HS-5 (cell line): ENCODE measurements around the gene HS6ST3.
A peak's percentile ranks its signal among the peaks of the same experiment; 100 is the strongest.
"Not testable (repeated sequence)": the region's sequence is repeated elsewhere in the genome, so short reads cannot be mapped to it uniquely, and the experiment has no call there.

ENCODE experiments used
- DNase-seq: peaks from one replicate; pipeline ENCODE4 v3.0.0-alpha.2; 2012; ENCODE audit warnings: low read depth

HS6ST3 gene

DNA sequence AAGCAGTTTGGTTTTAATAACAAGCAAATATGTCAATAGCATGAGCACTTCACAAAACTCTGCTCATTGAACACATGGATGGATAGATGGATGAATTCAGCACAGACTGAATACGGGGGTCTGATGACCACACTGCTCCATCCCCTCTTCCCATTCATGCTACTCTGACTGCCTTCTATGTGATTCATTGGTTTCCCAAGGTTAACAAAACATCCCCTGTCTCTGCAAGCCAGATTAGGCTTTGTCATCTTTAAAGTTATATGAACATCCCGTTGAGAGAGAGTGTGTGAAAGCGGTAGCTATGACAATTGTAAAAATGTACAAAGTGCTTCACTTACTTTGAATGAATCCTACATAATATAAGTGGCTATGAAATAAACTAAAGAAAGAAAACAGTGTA, 651.9 kb downstream of the HS6ST3 start:
- no peak for DNase-seq

DNA sequence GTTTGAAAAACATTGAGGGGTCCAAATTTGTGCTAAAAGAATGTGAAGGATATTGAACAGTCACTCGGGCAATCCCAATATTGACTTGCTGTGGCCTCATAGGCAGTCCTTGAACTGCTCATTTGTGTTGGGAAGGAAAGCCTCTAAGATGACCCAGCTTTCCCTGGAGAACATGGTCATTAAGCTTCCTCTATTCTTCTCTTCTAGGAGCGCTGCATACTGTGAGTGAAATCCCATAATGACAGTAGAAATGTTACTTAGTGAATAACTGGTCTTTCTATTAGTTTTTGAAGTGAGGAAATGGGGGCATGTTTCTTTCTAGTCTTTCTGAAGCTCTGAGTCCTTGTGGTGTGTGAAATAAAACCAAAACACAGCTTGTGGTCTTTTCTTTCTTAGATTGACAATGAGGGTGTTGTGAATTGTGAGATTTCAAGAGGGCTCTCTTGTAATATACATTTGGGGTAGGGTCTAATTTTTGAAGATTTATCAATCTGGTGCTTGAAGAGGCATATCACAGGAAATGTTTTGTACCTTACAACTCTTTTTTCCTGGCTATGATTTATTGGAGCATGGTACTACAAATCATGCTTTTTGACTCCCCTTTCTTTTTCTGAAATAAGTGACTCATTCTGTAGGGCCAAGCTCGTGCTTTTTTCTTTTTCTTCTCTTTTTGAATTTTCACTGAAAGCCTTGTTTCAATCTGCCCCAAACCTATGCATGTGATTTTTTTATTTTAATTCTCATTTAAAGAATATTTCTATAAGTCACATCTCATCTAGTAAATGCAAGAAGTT, 653.6 kb downstream of the HS6ST3 start:
- DNase-seq: no peak

DNA sequence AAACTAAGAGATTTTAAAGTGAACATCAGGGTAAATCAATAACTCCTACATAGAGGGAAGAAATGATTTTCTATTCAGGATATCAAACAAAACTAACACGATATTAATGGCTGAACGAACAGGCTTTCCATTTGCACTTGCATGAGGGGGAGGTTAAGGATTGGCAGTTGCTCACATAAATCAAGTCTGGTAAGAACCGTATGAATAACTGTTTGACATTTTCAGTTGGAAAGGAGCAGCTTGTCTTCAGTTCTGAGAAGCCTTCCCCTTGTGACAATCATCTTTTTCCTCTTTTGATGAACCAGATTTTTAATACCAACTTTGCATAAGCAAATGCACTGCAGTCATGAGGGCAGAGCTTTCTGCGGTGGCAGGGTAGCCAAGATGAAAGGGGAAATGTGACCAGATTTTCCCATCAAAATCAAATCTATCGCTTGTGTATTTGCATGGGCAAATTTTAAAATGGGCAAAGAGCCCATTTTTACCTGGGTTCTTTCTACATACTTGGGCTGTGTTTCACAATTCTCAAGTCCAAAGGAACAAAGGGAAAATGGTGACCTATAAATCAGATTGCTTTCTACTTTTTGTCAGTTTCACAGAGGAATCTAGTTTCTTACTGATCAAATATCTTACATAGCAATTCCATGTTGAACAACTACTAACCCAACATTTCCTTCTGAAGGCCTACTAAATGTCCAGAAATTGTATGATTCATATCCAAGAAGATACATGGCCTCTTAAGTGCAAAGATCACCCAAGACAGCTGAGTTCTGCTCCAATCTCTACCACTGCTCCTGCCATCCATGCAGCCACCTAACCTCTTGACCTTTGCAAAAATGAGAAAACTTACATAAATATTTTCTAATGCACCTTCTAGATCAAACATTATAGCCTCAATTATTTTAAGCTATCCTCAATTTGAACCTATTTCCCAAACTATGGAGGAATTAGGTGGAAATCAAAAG, 654.7 kb downstream of the HS6ST3 start:
- no peak for DNase-seq

DNA sequence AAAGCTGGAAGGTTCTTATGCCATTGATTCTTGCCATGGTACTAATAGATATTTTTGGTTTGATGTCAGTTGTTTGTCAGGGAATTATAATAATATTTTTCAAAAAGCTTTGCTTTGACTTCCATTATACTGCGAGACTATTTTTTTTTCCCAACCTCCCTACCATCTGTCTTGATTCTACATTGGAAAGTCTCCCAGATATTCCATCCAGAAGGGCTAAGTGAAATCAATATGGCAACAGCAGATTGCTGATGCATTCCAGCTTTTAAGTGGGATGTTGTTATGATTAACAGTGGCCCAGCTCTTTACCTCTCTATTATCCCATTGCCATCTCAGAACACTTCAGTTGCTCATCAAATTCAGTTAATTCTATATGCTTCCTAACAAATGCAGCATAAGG, 657.0 kb downstream of the HS6ST3 start:
- no peak for DNase-seq

DNA sequence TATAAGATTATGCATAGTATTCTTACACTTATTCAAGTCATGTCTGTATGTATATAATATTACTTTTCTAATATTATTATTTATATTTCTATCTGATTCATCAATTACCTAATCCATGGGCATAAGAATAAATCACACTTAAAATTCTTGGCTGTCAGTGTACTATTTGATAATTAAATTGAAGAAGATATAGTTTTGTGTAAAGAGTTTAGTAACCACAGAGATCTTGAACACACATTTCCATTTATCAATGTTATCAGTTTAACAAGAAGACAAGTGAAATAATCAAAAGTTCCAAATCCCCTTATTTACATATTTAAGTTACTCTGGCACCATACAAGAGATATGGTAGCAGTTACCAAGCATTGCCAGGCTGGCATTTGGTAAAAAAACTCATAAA, 659.9 kb downstream of the HS6ST3 start:
- DNase-seq: no peak

DNA sequence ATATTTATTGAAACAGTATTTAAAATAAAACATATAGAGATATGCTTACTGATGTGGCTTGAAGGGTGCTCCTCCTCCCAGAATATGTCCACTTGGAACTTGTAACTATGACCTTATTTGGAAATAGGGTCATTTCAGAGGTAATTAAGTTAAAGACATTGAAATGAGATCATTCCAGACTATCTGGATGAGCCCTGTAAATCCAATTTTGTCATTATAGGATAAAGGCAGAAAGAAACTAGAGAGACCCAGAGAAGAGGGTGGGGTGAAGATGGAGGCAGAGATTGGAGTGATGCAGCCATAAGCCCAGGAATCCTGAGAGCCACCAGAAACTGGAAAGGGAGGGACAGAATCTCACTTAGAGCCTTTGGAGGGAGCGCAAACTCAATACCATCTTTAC, 661.2 kb downstream of the HS6ST3 start:
- DNase-seq: no peak

DNA sequence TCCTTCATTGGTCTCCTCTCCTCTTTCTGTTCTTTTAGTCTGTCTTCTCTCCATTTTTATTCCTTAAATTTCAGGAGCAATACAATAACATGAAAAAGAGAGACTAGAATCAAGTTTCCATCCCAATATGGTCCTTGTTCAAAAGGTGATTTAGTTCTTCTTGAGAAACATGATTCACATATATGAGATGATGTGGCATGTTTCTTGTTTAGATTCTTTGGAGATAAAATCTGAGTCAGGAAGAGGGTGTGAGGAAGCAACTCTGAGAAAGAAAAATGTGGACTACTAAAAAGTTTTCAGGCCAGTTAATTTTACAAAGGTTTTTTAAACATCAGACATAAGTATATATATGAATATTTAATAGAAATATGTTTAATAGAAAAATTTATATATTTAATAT, 673.0 kb downstream of the HS6ST3 start:
- no peak for DNase-seq

DNA sequence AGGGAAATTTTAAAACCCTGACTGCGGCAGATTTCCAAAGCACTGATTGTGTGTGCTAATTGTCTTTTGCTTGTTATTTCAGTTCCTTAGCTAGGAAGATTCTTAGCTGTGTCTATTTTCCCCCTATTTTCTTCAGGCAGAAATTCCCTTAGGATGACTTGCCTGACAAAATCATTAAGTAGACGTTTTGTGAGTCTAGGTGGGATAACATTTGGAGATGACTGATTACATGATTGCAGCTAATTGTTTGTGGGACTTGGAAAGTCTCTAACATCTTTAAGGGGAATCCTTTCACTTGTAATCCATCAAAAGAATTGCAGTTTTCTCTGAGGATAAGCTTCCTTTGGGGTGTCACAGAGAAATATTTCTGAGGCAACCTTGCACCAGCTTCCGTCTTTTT, 676.4 kb downstream of the HS6ST3 start:
- no peak for DNase-seq

DNA sequence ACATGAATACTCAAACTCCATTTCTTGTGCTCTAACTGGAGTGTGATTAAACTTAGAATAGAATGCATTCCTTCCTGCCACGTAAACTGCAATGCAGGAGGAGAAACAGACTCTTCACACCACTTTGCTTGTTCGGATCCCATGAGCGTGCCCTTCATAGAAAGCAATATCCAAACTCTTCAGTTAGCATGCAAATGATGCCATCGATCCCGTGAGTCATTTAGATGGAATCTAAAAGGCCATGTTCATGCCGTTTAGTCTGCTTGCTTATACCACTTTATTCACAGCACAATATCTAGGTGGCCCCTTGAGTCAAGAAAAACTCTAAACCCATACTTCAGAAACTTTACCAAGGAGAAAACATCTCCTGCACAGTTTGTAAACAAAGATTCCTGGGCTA, 678.6 kb downstream of the HS6ST3 start:
- DNase-seq: no peak

DNA sequence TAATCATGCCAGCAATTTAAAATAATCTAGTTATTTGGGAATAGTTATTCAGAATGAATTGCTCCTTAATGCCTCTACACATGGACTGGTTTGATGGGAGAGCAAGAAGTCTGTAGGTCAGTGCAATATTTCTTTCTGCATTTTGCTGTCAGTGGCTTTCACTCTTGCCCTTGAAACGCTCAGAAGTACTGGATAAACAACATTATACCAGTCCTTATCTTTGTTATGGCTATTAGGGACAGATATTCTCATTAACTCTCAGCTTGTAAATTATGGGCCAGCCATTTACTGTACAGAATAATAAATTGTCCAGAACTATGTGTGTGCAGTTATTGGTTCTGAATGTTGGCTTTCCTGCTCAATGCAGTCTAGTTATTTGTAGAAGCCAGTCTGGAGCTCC, 680.0 kb downstream of the HS6ST3 start:
- DNase-seq: no peak

DNA sequence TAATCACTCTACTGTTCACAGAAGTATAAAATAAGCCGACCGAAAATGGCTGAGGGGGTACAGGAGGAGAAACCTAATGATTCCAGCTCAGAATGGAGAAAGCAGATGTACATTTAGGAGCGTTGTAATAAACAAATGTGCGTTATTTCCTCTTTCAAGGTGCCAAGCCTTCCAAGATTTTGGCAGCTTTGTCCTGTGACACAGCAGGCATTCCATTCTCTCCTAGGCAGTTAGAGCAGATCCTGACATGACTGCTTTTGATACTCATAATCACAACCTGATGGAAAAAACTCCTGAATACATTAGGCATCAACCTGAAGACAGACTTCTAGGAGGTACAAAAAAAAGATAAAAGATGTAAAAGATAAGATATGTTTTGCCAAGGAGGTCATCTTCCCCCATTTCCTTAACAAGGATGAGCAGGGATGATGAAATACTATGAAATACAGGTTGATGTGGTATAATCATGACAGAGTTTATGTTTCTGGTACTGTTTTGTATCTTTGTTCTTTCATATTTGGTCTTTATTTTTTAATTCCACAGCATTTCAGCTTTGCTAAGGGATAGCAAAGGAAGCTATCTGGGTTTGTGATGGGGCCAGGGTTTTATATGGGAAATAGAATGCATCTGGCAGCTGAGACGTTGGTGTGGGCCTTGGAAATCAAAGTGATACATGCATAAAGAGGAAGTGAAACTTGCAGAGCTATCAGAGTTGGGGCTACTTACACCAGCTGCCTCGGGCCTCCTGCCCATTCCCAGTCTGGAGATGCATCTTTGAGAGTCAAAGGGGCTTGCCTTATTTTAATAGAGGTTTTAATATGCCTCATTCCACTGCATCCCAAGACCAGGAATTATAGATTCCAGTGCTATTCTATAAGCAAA, 681.8 kb downstream of the HS6ST3 start:
- DNase-seq: no peak

DNA sequence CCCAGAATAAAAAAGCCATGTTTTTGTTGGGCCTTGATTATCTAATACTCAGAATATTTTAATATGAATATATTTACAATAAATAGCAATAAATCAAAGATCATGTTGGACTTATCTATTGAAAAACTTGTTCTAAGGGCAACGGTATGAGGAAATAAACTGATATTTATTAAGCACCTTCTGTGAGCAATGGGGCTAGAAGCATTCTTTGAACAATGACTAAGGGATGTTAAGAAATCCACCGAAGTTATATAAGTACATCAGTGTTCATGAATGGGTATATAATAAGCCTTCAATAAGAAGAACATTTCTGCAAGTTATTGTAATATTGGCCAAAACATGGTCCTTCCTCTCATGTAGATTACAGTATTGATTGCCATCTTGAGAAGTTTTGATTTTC, 682.5 kb downstream of the HS6ST3 start:
- no peak for DNase-seq

DNA sequence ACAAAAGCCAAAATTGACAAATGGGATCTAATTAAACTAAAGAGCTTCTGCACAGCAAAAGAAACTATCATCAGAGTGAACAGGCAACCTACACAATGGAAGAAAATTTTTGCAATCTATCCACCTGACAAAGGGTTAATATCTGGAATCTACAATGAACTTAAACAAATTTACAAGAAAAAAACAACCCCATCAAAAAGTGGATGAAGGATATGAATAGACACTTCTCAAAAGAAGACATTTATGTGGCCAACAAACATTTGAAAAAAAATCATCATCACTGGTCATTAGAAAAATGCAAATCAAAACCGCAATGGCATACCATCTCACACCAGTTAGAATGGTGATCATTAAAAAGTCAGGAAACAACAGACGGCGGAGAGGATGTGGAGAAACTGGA, 688.4 kb downstream of the HS6ST3 start:
- not testable (repeated sequence) for DNase-seq

DNA sequence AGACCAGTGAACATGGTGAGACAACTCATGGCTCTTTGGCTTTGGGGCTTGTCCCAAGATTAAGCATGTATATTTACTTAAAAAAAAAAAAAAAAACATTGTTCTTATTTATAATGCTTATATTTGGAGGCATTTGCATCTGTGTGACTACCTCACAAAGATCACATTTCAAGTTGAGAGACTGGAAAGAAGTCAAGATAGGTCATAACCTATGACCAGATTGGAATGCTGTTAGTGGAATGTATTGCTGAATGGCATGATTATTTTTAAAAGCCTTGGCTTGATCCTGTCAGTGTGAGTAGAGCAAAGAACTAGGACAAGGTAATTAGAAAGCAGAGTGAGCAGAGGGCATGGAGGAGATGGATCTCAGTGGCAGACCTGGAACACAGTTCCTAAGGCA, 689.8 kb downstream of the HS6ST3 start:
- DNase-seq: no peak

DNA sequence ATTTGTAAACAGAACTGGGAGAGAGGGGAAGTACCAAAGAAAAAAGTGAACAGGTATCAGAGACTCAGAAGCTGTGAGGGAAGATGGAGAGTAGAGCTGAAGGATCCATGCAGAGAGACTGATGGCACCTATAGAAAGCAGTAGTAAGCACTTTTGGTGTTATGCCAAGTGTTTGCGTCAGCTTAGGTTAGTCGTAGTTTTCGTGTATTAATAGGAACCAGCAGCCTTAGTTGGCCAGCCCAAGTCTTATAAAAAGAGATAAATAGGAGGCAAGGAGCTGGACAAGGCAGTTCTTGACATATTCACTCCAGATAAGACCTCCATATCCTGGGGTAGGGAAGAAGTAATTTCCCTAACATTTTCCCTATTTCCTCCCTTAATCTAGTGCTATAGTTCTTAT, 690.2 kb downstream of the HS6ST3 start:
- no peak for DNase-seq

DNA sequence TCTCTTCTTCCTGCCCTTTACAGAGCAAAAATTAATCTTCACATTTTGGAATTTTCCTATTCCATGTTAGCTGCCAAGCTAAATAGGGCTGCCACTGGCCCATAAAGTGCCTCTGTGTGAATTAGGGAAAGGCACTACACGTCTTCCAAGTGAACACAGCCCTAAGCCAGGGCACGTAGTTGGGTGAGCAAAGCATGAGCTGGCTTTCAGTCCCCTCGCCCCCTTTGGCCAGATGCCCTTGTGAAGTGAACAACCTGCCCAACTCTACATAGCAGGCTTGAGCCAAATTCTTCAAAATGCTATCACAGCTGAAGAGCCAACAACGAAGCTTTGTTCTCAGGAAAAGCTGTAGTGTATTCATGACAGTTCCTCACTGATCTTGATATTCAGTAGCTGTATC, 691.2 kb downstream of the HS6ST3 start:
- no peak for DNase-seq

DNA sequence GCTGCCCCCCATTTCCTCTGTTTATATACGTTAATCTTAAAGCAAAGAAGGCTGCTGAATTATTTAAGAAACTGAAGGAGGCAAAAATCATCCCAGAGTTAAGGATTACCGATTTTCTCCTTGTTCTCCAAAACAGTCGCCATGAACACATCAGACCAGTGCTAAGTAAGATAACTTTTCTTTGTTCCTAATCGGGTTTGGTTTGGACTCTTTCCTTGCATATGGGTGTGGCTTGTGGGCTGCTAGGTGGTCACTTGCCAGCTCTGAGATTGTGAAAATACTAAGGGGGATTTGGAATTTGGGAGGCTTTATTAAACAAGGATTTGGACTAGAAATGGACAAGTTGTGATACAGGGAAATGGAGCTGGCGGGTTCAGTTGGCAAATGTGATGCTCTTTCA, 692.3 kb downstream of the HS6ST3 start:
- no peak for DNase-seq

DNA sequence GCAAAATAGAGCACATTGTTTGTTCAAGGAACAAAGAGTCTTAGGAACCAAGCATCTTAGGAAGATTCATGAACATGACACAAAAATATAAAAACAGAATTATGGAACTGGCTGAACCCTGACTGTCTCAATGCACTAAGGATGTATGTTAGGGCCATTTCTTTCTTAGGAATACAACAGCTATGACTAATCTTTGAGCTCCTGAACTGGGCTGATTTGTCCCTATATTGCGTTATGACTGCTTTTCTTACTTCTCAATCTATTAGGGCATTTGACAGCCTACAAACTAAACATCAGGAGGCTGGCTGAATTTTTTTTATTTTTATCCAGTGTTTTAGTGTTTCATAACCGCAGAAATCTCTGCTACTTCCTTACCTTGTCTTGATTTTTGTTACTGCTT, 693.1 kb downstream of the HS6ST3 start:
- DNase-seq: no peak

DNA sequence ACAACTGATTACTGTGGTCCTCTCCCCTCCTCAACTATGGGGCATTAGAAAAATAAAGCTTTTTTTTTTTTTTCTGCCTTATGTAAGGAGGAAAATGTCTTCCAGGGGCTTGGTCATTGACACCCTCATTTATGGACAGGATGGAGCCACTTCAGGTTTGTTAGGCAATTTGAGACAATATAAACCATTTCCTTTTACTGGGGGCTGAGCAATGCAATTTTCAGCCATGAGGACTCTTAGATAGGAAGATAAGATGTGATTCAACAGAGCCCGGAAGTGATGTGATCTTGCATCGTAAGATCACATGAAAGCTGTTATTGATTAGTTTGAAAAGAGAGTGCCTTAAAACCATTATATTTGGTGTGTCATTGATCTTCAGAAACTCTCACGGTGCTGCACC, 693.6 kb downstream of the HS6ST3 start:
- DNase-seq: peak; percentile 9

DNA sequence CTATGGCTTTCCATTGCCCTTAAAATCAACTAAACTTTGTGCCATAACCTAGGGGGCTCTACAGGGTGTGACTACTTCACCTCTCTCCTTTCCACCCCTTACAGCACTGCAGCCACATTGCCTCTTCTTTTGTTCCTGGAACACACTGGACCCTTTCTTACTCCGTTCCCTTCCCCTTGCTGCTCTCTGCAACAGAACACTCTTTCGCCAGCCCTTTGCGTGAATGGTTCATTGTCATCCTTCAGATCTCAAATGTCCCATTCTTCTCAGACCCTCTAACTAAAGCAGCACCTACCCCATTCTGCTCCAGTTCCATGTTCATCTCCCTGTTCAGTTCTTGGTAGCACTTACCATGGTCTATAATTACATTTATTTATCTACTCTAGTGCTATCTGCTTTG, 696.1 kb downstream of the HS6ST3 start:
- DNase-seq: no peak

DNA sequence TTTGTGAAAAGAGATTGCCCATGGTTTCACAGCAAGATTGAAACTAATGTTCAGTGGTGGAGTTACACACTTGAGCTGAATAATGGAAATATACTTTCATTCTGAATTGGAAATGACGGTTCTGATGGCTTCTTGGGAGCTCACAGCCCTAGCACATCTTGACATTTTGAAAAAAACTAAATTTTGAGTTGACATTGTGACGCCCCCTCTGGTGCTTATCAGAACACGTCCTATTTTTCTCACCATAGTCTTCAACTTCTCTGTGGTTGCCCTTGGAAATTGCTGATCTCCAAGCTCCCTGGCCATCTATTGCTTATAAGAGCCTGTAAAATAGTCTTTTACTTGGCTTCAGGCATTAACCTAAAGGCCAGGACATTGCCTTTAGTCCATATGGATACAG, 702.3 kb downstream of the HS6ST3 start:
- DNase-seq: no peak

DNA sequence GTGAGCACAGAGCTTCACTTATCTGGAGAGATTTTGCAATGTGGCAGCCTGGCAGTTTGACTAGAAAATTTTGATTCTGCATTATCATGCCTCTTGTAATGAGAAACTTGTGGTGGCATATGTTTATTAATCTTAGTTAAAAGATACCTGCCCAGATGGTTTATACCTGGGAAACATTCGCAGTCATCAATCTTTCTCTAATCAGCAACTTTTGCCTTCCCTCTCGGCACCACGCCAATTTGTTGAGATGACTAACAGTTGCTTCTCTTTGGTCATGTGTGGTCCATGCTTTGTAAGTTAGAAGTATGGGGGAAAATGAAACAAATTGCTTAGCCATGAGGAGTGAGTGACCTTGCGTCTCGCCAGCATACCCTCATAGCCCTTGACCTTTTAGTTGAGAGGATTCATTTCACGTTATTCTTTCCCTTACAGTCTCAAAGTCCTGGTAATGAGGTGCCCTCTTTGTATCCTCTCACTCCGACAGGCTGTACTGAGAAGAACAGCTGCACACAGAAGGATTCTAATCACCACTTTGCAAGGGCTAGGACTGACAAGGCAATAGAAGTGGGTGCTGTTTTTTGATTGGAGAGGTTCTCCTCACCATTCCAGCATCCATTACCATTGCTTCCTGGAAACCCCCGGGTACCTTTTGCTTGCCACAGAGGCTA, 703.0 kb downstream of the HS6ST3 start:
- DNase-seq: no peak
